ENCODE data around the gene GFRA4.

GFRA4 gene

GRCh38 chr20:3614466-3614865 is 48.7 kb downstream of the GFRA4 start:
- no peak for DNase-seq

GRCh38 chr20:3613821-3614440 is 49.3 kb downstream of the GFRA4 start:
- DNase-seq, result no peak

GRCh38 chr20:3612795-3613572 is 50.2 kb downstream of the GFRA4 start:
- no peak for DNase-seq

GRCh38 chr20:3611901-3612300 is 51.3 kb downstream of the GFRA4 start:
- DNase-seq, result no peak
